GM12878 (cell line): ENCODE data around the gene DUSP16. TPM values are rescaled to one million over a fixed set of nuclear protein-coding genes. Genes with fewer than 3 reads are reported as not detected.
"Not testable (repeated sequence)": the region's sequence is repeated elsewhere in the genome, so short reads cannot be mapped to it uniquely, and the experiment has no call there.

ENCODE experiments used
- ATAC-seq: fragments of 200-7000 bp; cut with Tn5 transposase; 3 replicates; pipeline ENCODE4 v1.9.1; 2020; ENCODE audit warnings: mild to moderate bottlenecking, moderate library complexity
- BruUV-seq: library from RNA; stranded (reverse); fragments of 400-500 nt; replicated peaks from 2 replicates; lab custom pipeline; 2021; lab: Mats Ljungman, UMichigan
- CTCF ChIA-PET: fragments of 300-600 bp; sonication (Branson Sonifier 250); formaldehyde crosslinking; extraction: SDS; loops from one replicate; lab custom pipeline; 2021; ENCODE audit warnings: inconsistent platforms; lab: Yijun Ruan, JAX
- POLR2A ChIA-PET: fragments of 350-600 bp; formaldehyde crosslinking; extraction: SDS; loops from one replicate; lab custom pipeline; 2021; ENCODE audit warnings: inconsistent platforms; lab: Charles Lee
- RAD21 ChIA-PET: fragments of 300-600 bp; sonication (Branson Sonifier 250); formaldehyde crosslinking; loops from one replicate; lab custom pipeline; 2023; ENCODE audit warnings: antibody characterized with exemption; ENCODE audit not compliant: unreplicated experiment; lab: Charles Lee
- SMC1A ChIA-PET: fragments of 300-600 bp; sonication (Branson Sonifier 250); formaldehyde crosslinking; loops from one replicate; lab custom pipeline; 2023; ENCODE audit not compliant: unreplicated experiment, uncharacterized antibody; lab: Charles Lee
- DNase-seq: peaks from one replicate; pipeline ENCODE4 v3.0.0-alpha.2; 2011; ENCODE audit warnings: low read depth, low spot score
- FAIRE-seq: peaks from 3 replicates; lab custom pipeline; 2011; peaks lifted over from hg19 to GRCh38; lab: Jason Lieb, UNC
- H2AFZ ChIP-seq: 2 replicates; pipeline ENCODE4 v1.6.0; 2011; ENCODE audit warnings: low read depth, low read length, control low read depth; ENCODE audit not compliant: control insufficient read depth
- H3K27ac ChIP-seq: 2 replicates; pipeline ENCODE4 v1.5.1; 2011; ENCODE audit warnings: control low read depth; ENCODE audit not compliant: control insufficient read depth, insufficient read depth
- H3K27me3 ChIP-seq, 2 experiments: replicated peaks in 1 of 2; 2 replicates each; pipeline versions ENCODE4 v1.6.0 to v1.6.1; 2011; ENCODE audit warnings: low read length in 1 of 2; ENCODE audit not compliant: control insufficient read depth in 2 of 2, insufficient read depth in 2 of 2
- H3K36me3 ChIP-seq, 2 experiments: 2 replicates each; pipeline ENCODE4 v1.5.1; 2011; ENCODE audit warnings: low read length in 1 of 2; ENCODE audit not compliant: control insufficient read depth in 2 of 2, insufficient read depth in 2 of 2
- H3K4me1 ChIP-seq: 2 replicates; pipeline ENCODE4 v1.6.1; 2011; ENCODE audit warnings: mild to moderate bottlenecking, low read length, moderate library complexity, mixed read lengths; ENCODE audit not compliant: control insufficient read depth, insufficient read depth
- H3K4me2 ChIP-seq: 2 replicates; pipeline ENCODE4 v1.6.0; 2011; ENCODE audit warnings: control low read depth; ENCODE audit not compliant: control insufficient read depth, insufficient read depth
- H3K4me3 ChIP-seq: fragments of 200-600 bp; sonication (generic); 2 replicates; pipeline ENCODE4 v1.5.1; 2016
- H3K79me2 ChIP-seq: 2 replicates; pipeline ENCODE4 v1.6.0; 2011; ENCODE audit warnings: low read length; ENCODE audit not compliant: control insufficient read depth, insufficient read depth
- H3K9ac ChIP-seq: 2 replicates; pipeline ENCODE4 v1.8.0; 2011; ENCODE audit warnings: low read length, control low read depth, mixed read lengths; ENCODE audit not compliant: control insufficient read depth, insufficient read depth
- H3K9me3 ChIP-seq: replicated peaks from 3 replicates; pipeline ENCODE4 v1.5.1; 2011; ENCODE audit warnings: mild to moderate bottlenecking, low read length; ENCODE audit not compliant: control insufficient read depth, insufficient read depth
- H4K20me1 ChIP-seq: 2 replicates; pipeline ENCODE4 v1.6.0; 2011; ENCODE audit not compliant: control insufficient read depth, insufficient read depth
- MXI1 ChIP-seq: fragments of 150-350 bp; IDR thresholded peaks from 2 replicates; pipeline ENCODE4 v1.6.1; 2011; ENCODE audit warnings: low read depth, mild to moderate bottlenecking, inconsistent platforms, low read length, improper control_type of control experiment
- WGBS: methylation state at CpG from one replicate; pipeline ENCODE4 v1.1.6; 2016; ENCODE audit warnings: low lambda C conversion rate; ENCODE audit not compliant: insufficient replicate concordance, insufficient coverage; ENCODE audit errors: missing lambda C conversion rate; 5-methylcytosine and 5-hydroxymethylcytosine counted together
- in situ Hi-C: fragments of 300-500 bp; cut with MboI; formaldehyde crosslinking; loops from 9 replicates; pipeline ENCODE4 v1.14.3; 2018; ENCODE audit warnings: mixed read lengths
- intact Hi-C: fragments of 100-400 bp; cut with micrococcal nuclease; formaldehyde crosslinking; loops from one replicate; pipeline ENCODE4 v1.14.2; 2022; ENCODE audit not compliant: unreplicated experiment
- polyA plus RNA-seq, 11 experiments: library from polyadenylated mRNA; depleted of rRNA in 4 of 11; unstranded in 6 of 11; stranded (reverse) in 5 of 11; fragments of >200 nt; fragmentation: Nextera tagmentation in 4 of 11; fragmentation: Illumina TruSeq in 1 of 11; extraction: Ambion mirVana in 4 of 11; extraction: Trizol in 1 of 11; gene quantifications; 1 replicate in 1 of 11; 2 replicates in 10 of 11; pipeline versions ENCODE4 v1.2.1 to v1.2.3, GENCODE V29; 2011 to 2016; ENCODE audit warnings: inconsistent platforms in 2 of 11, missing spikeins in 2 of 11, low read depth in 1 of 11
- total RNA-seq, 4 experiments: library from RNA; depleted of rRNA in 3 of 4; stranded (reverse); fragments of >200 nt in 3 of 4; fragmentation: Illumina TruSeq in 1 of 4; extraction: Trizol in 1 of 4; gene quantifications; 2 replicates each; pipeline versions ENCODE4 v1.2.1 to v1.2.3, GENCODE V29; 2013 to 2021

DUSP16 gene
- total and polyA plus RNA-seq, 10 of the 15 experiments (the other 5 are each of a cell fraction or from before 2014, with no cell fraction given) = 3.9 to 75.3 (median 26.8) TPM

DNA sequence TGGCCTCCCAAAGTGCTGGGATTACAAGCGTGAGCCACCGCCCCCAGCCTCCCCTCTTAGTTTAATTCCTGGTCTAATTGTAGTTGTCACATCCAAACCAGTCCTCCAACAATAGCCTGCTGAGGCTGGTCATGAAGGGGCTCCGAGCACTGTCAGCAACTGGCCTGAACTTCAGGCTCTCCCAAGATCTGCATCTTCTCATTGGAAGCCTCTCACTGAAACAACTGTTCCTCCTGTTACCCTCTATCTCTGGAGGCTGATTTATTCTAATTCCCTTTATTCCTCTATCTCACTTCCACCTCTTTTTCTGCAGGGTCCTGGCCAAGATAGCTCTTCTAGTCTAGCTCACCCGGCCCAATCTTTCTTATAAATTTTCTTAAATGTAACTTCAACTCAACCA is 89.4 kb downstream of the DUSP16 start:
- Histone ChIP-seq H3K4me3 (no peak overlapping the region), H3K4me2 (no peak overlapping the region), H3K9ac (no peak overlapping the region), H3K9me3 (no peaks in the 10 kb centered on the region; the same call in 2 of the 3 replicates), H3K36me3 (peaks cover 15 to 22% of the 10 kb centered on the region in 2 experiments), H3K27ac (no peak overlapping the region), H3K79me2 (peaks cover 6% of the 10 kb centered on the region), H4K20me1 (no peaks in the 10 kb centered on the region), H3K4me1 (peaks cover 24% of the 10 kb centered on the region), H2AFZ (no peak overlapping the region), H3K27me3 (no peaks in the 10 kb centered on the region)
- SMC1A ChIA-PET = interaction anchor here (0.6 to 4.9 kb wide), 29 partner anchors 8 to 264 kb away, joined by 3 to 75 read pairs (median 5); partner anchors contain the start of gene DUSP16
- in situ Hi-C loops = no loop called here
- DNase-seq = no peak
- CTCF ChIA-PET = interaction anchor here (0.7 to 7.1 kb wide), 11 partner anchors 12 to 264 kb away, joined by 3 to 47 read pairs (median 4); no protein-coding TSS in a partner anchor
- no peak for TF ChIP-seq MXI1
- intact Hi-C loops = no loop called here
- no peak for ATAC-seq
- RAD21 ChIA-PET = interaction anchor here (0.6 to 6.2 kb wide), 18 partner anchors 10 to 264 kb away, joined by 3 to 68 read pairs (median 8); no protein-coding TSS in a partner anchor
- no peak for FAIRE-seq
- POLR2A ChIA-PET = interaction anchor here (0.7 to 2.0 kb wide), 6 partner anchors 19 to 115 kb away, joined by 3 to 9 read pairs (median 5); partner anchors contain the start of genes BORCS5 and DUSP16
- BruUV-seq = no TSS peak
- 99% methylated on average over 4 of the region's 4 CpGs for WGBS

- in situ Hi-C loops, H2AFZ ChIP-seq, H3K4me2 ChIP-seq, intact Hi-C loops, H3K79me2 ChIP-seq, H3K27ac ChIP-seq, H3K9ac ChIP-seq, H3K4me3 ChIP-seq, DNase-seq, H3K9me3 ChIP-seq, ATAC-seq, BruUV-seq, H4K20me1 ChIP-seq, H3K27me3 ChIP-seq, FAIRE-seq: not testable (repeated sequence)
- 94% methylated on average over 29 of the region's 37 CpGs for WGBS
- ChIA-PET SMC1A (interaction anchor here (0.9 to 4.7 kb wide), 7 partner anchors 10 to 110 kb away, joined by 3 to 49 read pairs (median 4); no protein-coding TSS in a partner anchor), CTCF (interaction anchor here (4.3 to 7.1 kb wide), 2 partner anchors 33 to 96 kb away, joined by 37 to 47 read pairs; no protein-coding TSS in a partner anchor), POLR2A (interaction anchor here (0.6 kb wide), 1 partner anchor 34 kb away, joined by 5 read pairs; no protein-coding TSS in a partner anchor), RAD21 (interaction anchor here (1.2 to 6.2 kb wide), 3 partner anchors 34 to 95 kb away, joined by 3 to 68 read pairs (median 14); no protein-coding TSS in a partner anchor)
- peaks cover 24% of the 10 kb centered on the region for H3K4me1 ChIP-seq
- peaks cover 10 to 15% of the 10 kb centered on the region in 2 experiments for H3K36me3 ChIP-seq
Measured at GRCh38 chr12:12471982-12472961, 90.4 kb downstream of the DUSP16 start.
